Measurements from ENCODE around the gene VPS35L.
"Not testable (repeated sequence)": the region's sequence is repeated elsewhere in the genome, so short reads cannot be mapped to it uniquely, and the experiment has no call there.

Gene VPS35L

GRCh38 chr16:19532601-19533000 is 22.9 kb upstream of the VPS35L start:
- no peak for DNase-seq

GRCh38 chr16:19540241-19540970 is 15.1 kb upstream of the VPS35L start:
- DNase-seq = no peak

GRCh38 chr16:19542138-19542821 is 13.2 kb upstream of the VPS35L start:
- no peak for DNase-seq

GRCh38 chr16:19543278-19543996 is 12.1 kb upstream of the VPS35L start:
- DNase-seq = not testable (repeated sequence)

GRCh38 chr16:19548144-19548543 is 7.4 kb upstream of the VPS35L start:
- no peak for DNase-seq

GRCh38 chr16:19549673-19550072 is 5.8 kb upstream of the VPS35L start:
- no peak for DNase-seq

- DNase-seq = peak; percentile 5
Observed at GRCh38 chr16:19555938-19556771, 652 bp downstream of the VPS35L start.

- DNase-seq = peak; percentile 14
Observed at GRCh38 chr16:19559242-19559910, 3.9 kb downstream of the VPS35L start.

GRCh38 chr16:19560078-19560477 is 4.6 kb downstream of the VPS35L start:
- DNase-seq = no peak

- DNase-seq = no peak
Observed at GRCh38 chr16:19563377-19563776, 7.9 kb downstream of the VPS35L start.

GRCh38 chr16:19566362-19566761 is 10.9 kb downstream of the VPS35L start:
- no peak for DNase-seq

GRCh38 chr16:19567560-19567959 is 12.1 kb downstream of the VPS35L start:
- no peak for DNase-seq

- no peak for DNase-seq
Observed at GRCh38 chr16:19573997-19574396, 18.5 kb downstream of the VPS35L start.

- no peak for DNase-seq
Observed at GRCh38 chr16:19574615-19575014, 19.1 kb downstream of the VPS35L start.

- no peak for DNase-seq
Observed at GRCh38 chr16:19578378-19578971, 23.0 kb downstream of the VPS35L start.

GRCh38 chr16:19582050-19582831 is 26.7 kb downstream of the VPS35L start:
- DNase-seq = no peak

GRCh38 chr16:19583665-19584300 is 28.3 kb downstream of the VPS35L start:
- no peak for DNase-seq

GRCh38 chr16:19588661-19589060 is 33.2 kb downstream of the VPS35L start:
- no peak for DNase-seq

- no peak for DNase-seq
Observed at GRCh38 chr16:19589106-19589505, 33.6 kb downstream of the VPS35L start.

GRCh38 chr16:19589771-19590302 is 34.3 kb downstream of the VPS35L start:
- DNase-seq = no peak

Data from activated T-cell treated with anti-CD3 and anti-CD28 coated beads for 4 hours (primary cell).